Bronchial epithelial cell (primary cell): ENCODE results near the gene MTREX. TPM values are rescaled to one million over a fixed set of nuclear protein-coding genes. Genes with fewer than 3 reads are reported as not detected.
A peak's percentile ranks its signal among the peaks of the same experiment; 100 is the strongest.

Experiments
- DNase-seq: peaks from one replicate; pipeline ENCODE4 v3.0.0-alpha.2; 2010; ENCODE audit warnings: low read depth
- FAIRE-seq: peaks from 2 replicates; lab custom pipeline; 2011; peaks lifted over from hg19 to GRCh38; lab: Jason Lieb, UNC
- H3K27me3 ChIP-seq: 2 replicates; pipeline ENCODE4 v1.5.1; 2011; ENCODE audit warnings: low read length; ENCODE audit not compliant: control insufficient read depth, insufficient read depth
- H3K36me3 ChIP-seq: 2 replicates; pipeline ENCODE4 v1.5.1; 2011; ENCODE audit warnings: low read length; ENCODE audit not compliant: control insufficient read depth, insufficient read depth
- H3K4me3 ChIP-seq: 2 replicates; pipeline ENCODE4 v1.5.1; 2011; ENCODE audit warnings: mild to moderate bottlenecking, low read depth, low read length, control low read depth
- total RNA-seq: library from RNA; depleted of rRNA; stranded (reverse); fragments of >200 nt; gene quantifications from 2 replicates; pipeline ENCODE4 v1.2.1, GENCODE V29; 2014
- TF ChIP-seq, protein P1 (sequence below): IDR thresholded peaks from 2 replicates; pipeline ENCODE4 v1.5.1; 2011; ENCODE audit warnings: mild to moderate bottlenecking, moderate library complexity, low read length, control low read depth, inconsistent platforms; ENCODE audit not compliant: insufficient read depth, severe bottlenecking

Gene MTREX
- total RNA-seq, 1 donor from 2014 or later = 82.1 TPM

DNA sequence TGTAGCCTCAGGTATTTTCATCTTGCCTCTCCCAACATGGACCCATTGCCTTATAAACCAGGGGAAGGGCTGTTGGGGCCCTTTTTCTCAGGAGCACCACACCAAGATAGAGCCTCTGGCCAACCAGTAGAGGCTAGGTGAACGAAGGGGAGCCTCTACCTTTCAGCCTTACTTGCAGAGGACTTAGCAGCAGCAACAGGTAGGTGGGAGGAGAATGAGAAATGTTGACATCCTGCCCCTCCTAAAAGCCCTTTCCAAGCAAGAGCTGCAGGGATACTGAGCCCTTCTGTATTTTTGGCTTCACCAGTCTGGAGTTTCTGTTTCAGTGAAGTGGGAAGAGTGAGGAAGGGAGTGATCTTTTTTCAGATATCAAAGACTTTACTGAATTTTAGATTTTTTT lies 77.4 kb downstream of the MTREX start:
- Histone ChIP-seq H3K4me3 (no peak overlapping the region), H3K27me3 (no peaks in the 10 kb centered on the region), H3K36me3 (no peaks in the 10 kb centered on the region)
- DNase-seq (no peak), FAIRE-seq (no peak)
- TF ChIP-seq, protein P1, sequence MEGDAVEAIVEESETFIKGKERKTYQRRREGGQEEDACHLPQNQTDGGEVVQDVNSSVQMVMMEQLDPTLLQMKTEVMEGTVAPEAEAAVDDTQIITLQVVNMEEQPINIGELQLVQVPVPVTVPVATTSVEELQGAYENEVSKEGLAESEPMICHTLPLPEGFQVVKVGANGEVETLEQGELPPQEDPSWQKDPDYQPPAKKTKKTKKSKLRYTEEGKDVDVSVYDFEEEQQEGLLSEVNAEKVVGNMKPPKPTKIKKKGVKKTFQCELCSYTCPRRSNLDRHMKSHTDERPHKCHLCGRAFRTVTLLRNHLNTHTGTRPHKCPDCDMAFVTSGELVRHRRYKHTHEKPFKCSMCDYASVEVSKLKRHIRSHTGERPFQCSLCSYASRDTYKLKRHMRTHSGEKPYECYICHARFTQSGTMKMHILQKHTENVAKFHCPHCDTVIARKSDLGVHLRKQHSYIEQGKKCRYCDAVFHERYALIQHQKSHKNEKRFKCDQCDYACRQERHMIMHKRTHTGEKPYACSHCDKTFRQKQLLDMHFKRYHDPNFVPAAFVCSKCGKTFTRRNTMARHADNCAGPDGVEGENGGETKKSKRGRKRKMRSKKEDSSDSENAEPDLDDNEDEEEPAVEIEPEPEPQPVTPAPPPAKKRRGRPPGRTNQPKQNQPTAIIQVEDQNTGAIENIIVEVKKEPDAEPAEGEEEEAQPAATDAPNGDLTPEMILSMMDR = no peak

DNA sequence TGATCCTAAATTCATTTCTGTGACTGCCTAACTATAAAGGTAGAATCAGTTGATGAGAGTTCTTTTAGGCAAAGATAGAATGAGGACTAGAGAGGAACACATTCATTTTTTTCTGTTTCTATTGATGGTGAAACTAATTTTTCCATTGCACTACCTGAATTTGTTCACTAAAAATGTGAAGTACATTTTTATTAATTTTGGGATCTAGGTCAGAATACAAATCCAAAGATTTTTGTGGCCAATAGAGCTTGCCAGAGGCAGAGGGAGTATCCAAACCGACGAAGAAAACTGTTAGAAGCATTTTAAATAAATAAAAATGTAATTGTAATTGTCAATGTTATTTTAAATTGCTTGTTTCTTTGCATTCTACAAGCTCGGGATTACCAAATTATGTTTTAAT lies 78.1 kb downstream of the MTREX start:
- Histone ChIP-seq H3K27me3 (no peaks in the 10 kb centered on the region), H3K36me3 (peaks cover 2% of the 10 kb centered on the region), H3K4me3 (no peak overlapping the region)
- DNase-seq (no peak), FAIRE-seq (no peak)
- TF ChIP-seq, protein P1 = no peak

DNA sequence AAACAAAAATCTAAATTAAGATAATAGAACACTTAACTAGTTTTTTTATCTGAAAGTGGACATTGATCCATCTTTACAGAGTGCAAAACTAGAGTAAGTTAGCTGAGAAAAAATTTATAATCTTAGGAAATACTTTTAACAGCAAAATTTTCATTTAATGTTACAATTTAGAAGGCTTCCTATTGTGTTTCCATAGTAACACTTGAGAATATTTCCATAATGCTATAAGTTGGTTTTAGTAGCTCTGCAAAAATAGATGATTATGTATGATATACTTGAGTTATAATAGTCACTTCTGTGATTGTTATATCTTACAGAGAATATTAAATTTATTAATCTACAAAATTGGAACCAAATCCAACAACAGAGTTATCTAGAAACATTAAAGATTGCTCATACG lies 78.6 kb downstream of the MTREX start:
- H3K4me3 ChIP-seq = no peak overlapping the region
- peaks cover 4% of the 10 kb centered on the region for H3K36me3 ChIP-seq
- TF ChIP-seq, protein P1 = no peak
- DNase-seq = no peak
- FAIRE-seq = no peak
- no peaks in the 10 kb centered on the region for H3K27me3 ChIP-seq

DNA sequence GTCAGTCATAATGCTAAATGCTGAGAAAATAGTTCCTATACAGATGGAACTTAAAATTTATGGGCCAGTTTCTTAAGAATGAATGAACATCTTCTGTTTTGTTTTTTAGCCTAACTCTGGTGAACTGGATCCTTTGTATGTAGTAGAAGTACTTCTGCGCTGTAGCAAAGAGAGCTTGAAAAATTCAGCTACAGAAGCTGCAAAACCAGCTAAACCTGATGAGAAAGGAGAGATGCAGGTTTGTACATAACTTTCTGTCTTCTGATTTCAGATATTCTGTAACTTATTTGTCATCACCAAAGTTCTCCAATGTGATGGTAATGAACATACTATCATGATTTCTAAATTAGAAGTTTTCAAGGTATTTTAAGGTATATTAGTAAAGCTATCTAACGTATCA lies 80.1 kb downstream of the MTREX start:
- DNase-seq (peak; percentile 43), FAIRE-seq (no peak)
- Histone ChIP-seq H3K36me3 (peaks cover 4% of the 10 kb centered on the region), H3K4me3 (no peak overlapping the region), H3K27me3 (no peaks in the 10 kb centered on the region)
- TF ChIP-seq, protein P1 = no peak

DNA sequence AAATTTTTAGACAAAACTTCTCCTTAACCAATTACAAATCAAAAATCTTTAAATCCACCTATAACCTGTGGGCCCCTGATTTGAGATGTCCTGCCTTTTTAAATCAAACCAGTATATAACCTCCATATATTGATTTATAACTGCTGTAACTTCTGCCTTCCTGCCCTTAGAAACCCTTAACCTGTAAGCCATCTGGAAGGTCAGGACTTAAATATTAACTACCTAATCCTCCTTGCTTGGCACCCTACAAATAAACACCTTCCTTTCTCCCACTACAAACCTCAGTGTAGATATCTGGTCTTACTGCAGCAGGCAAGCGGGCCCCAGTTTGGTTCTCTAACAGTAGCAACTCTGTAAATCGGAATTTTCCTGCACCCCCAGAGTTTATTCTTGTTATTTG lies 83.9 kb downstream of the MTREX start:
- FAIRE-seq = no peak
- H3K36me3 ChIP-seq = peaks cover 6% of the 10 kb centered on the region
- H3K4me3 ChIP-seq = no peak overlapping the region
- DNase-seq = no peak
- no peaks in the 10 kb centered on the region for H3K27me3 ChIP-seq
- TF ChIP-seq, protein P1 = no peak

DNA sequence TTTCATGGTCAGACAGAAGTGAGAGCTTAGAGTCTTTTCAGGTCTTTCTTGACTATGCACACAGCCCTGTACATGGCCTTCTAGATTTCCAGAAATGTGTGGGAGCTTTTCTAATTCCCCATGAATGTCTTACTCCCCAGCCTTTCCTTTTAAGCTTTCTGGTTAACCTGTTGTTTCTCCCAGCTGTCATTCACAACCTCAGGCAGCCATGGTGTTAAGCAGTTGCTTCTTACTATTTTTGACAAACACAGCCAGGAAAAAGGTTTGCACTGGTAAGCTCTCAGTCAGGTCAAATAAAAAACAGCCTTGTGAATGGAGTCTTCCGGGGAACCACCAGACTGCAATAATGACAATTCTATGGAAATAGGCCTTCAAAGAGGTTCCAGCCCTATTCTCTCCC lies 84.9 kb downstream of the MTREX start:
- FAIRE-seq = no peak

More for the DNA sequence above, 84.9 kb downstream of the MTREX start:
- H3K27me3 ChIP-seq = no peaks in the 10 kb centered on the region
- peaks cover 6% of the 10 kb centered on the region for H3K36me3 ChIP-seq
- DNase-seq = no peak
- TF ChIP-seq, protein P1 = no peak
- H3K4me3 ChIP-seq = no peak overlapping the region
